GM12878 (cell line): Measurements from ENCODE around the gene THADA. TPM values are rescaled to one million over a fixed set of nuclear protein-coding genes. Genes with fewer than 3 reads are reported as not detected.

Experiments
- ATAC-seq: fragments of 200-7000 bp; cut with Tn5 transposase; 3 replicates; pipeline ENCODE4 v1.9.1; 2020; ENCODE audit warnings: mild to moderate bottlenecking, moderate library complexity
- BruUV-seq: library from RNA; stranded (reverse); fragments of 400-500 nt; replicated peaks from 2 replicates; lab custom pipeline; 2021; lab: Mats Ljungman, UMichigan
- CTCF ChIA-PET: fragments of 300-600 bp; sonication (Branson Sonifier 250); formaldehyde crosslinking; extraction: SDS; loops from one replicate; lab custom pipeline; 2021; ENCODE audit warnings: inconsistent platforms; lab: Yijun Ruan, JAX
- POLR2A ChIA-PET: fragments of 350-600 bp; formaldehyde crosslinking; extraction: SDS; loops from one replicate; lab custom pipeline; 2021; ENCODE audit warnings: inconsistent platforms; lab: Charles Lee
- RAD21 ChIA-PET: fragments of 300-600 bp; sonication (Branson Sonifier 250); formaldehyde crosslinking; loops from one replicate; lab custom pipeline; 2023; ENCODE audit warnings: antibody characterized with exemption; ENCODE audit not compliant: unreplicated experiment; lab: Charles Lee
- SMC1A ChIA-PET: fragments of 300-600 bp; sonication (Branson Sonifier 250); formaldehyde crosslinking; loops from one replicate; lab custom pipeline; 2023; ENCODE audit not compliant: unreplicated experiment, uncharacterized antibody; lab: Charles Lee
- DNase-seq: peaks from one replicate; pipeline ENCODE4 v3.0.0-alpha.2; 2011; ENCODE audit warnings: low read depth, low spot score
- FAIRE-seq: peaks from 3 replicates; lab custom pipeline; 2011; peaks lifted over from hg19 to GRCh38; lab: Jason Lieb, UNC
- H2AFZ ChIP-seq: 2 replicates; pipeline ENCODE4 v1.6.0; 2011; ENCODE audit warnings: low read depth, low read length, control low read depth; ENCODE audit not compliant: control insufficient read depth
- H3K27ac ChIP-seq: 2 replicates; pipeline ENCODE4 v1.5.1; 2011; ENCODE audit warnings: control low read depth; ENCODE audit not compliant: control insufficient read depth, insufficient read depth
- H3K27me3 ChIP-seq, 2 experiments: replicated peaks in 1 of 2; 2 replicates each; pipeline versions ENCODE4 v1.6.0 to v1.6.1; 2011; ENCODE audit warnings: low read length in 1 of 2; ENCODE audit not compliant: control insufficient read depth in 2 of 2, insufficient read depth in 2 of 2
- H3K36me3 ChIP-seq, 2 experiments: 2 replicates each; pipeline ENCODE4 v1.5.1; 2011; ENCODE audit warnings: low read length in 1 of 2; ENCODE audit not compliant: control insufficient read depth in 2 of 2, insufficient read depth in 2 of 2
- H3K4me1 ChIP-seq: 2 replicates; pipeline ENCODE4 v1.6.1; 2011; ENCODE audit warnings: mild to moderate bottlenecking, low read length, moderate library complexity, mixed read lengths; ENCODE audit not compliant: control insufficient read depth, insufficient read depth
- H3K4me2 ChIP-seq: 2 replicates; pipeline ENCODE4 v1.6.0; 2011; ENCODE audit warnings: control low read depth; ENCODE audit not compliant: control insufficient read depth, insufficient read depth
- H3K4me3 ChIP-seq: fragments of 200-600 bp; sonication (generic); 2 replicates; pipeline ENCODE4 v1.5.1; 2016
- H3K79me2 ChIP-seq: 2 replicates; pipeline ENCODE4 v1.6.0; 2011; ENCODE audit warnings: low read length; ENCODE audit not compliant: control insufficient read depth, insufficient read depth
- H3K9ac ChIP-seq: 2 replicates; pipeline ENCODE4 v1.8.0; 2011; ENCODE audit warnings: low read length, control low read depth, mixed read lengths; ENCODE audit not compliant: control insufficient read depth, insufficient read depth
- H3K9me3 ChIP-seq: replicated peaks from 3 replicates; pipeline ENCODE4 v1.5.1; 2011; ENCODE audit warnings: mild to moderate bottlenecking, low read length; ENCODE audit not compliant: control insufficient read depth, insufficient read depth
- H4K20me1 ChIP-seq: 2 replicates; pipeline ENCODE4 v1.6.0; 2011; ENCODE audit not compliant: control insufficient read depth, insufficient read depth
- CBX3 ChIP-seq: fragments of 200-600 bp; sonication (generic); IDR thresholded peaks from 2 replicates; pipeline ENCODE4 v1.6.1; 2016; ENCODE audit warnings: low read depth, borderline replicate concordance
- ZNF592 ChIP-seq: fragments of 450-650 bp; IDR thresholded peaks from 2 replicates; pipeline ENCODE4 v1.6.1; 2017; ENCODE audit warnings: mild to moderate bottlenecking, moderate library complexity
- WGBS: methylation state at CpG from one replicate; pipeline ENCODE4 v1.1.6; 2016; ENCODE audit warnings: low lambda C conversion rate; ENCODE audit not compliant: insufficient replicate concordance, insufficient coverage; ENCODE audit errors: missing lambda C conversion rate; 5-methylcytosine and 5-hydroxymethylcytosine counted together
- in situ Hi-C: fragments of 300-500 bp; cut with MboI; formaldehyde crosslinking; loops from 9 replicates; pipeline ENCODE4 v1.14.3; 2018; ENCODE audit warnings: mixed read lengths
- intact Hi-C: fragments of 100-400 bp; cut with micrococcal nuclease; formaldehyde crosslinking; loops from one replicate; pipeline ENCODE4 v1.14.2; 2022; ENCODE audit not compliant: unreplicated experiment
- polyA plus RNA-seq, 11 experiments: library from polyadenylated mRNA; depleted of rRNA in 4 of 11; unstranded in 6 of 11; stranded (reverse) in 5 of 11; fragments of >200 nt; fragmentation: Nextera tagmentation in 4 of 11; fragmentation: Illumina TruSeq in 1 of 11; extraction: Ambion mirVana in 4 of 11; extraction: Trizol in 1 of 11; gene quantifications; 1 replicate in 1 of 11; 2 replicates in 10 of 11; pipeline versions ENCODE4 v1.2.1 to v1.2.3, GENCODE V29; 2011 to 2016; ENCODE audit warnings: inconsistent platforms in 2 of 11, missing spikeins in 2 of 11, low read depth in 1 of 11
- total RNA-seq, 4 experiments: library from RNA; depleted of rRNA in 3 of 4; stranded (reverse); fragments of >200 nt in 3 of 4; fragmentation: Illumina TruSeq in 1 of 4; extraction: Trizol in 1 of 4; gene quantifications; 2 replicates each; pipeline versions ENCODE4 v1.2.1 to v1.2.3, GENCODE V29; 2013 to 2021

THADA gene
- total and polyA plus RNA-seq, 10 of the 15 experiments (the other 5 are each of a cell fraction or from before 2014, with no cell fraction given), result 14.6 to 33.2 (median 23.2) TPM

DNA sequence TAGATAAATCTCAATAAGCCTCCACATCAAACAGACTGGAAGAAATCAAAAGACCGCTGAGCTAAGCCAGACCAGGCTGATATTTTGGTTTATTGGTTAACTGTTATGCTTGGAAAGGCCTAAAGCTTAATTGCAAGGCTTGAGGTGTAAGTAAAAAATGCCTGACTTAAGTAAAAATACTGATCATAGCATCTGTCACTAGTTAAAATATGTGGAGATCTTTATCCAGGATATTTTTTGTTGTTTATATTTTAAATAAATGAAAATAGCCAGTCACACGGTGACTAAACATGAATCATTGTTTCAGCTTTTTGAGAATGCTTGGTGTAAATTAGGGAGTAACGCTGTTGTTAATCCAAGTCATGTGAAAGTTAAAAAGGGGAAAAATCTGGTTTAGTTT, 127.9 kb downstream of the THADA start:
- Histone ChIP-seq H3K27me3 (no peaks in the 10 kb centered on the region), H3K9me3 (no peaks in the 10 kb centered on the region)
- no peak for FAIRE-seq

More for the DNA sequence above, 127.9 kb downstream of the THADA start:
- ChIA-PET CTCF (interaction anchor here (1.0 to 1.1 kb wide), 2 partner anchors 14 to 239 kb away, joined by 3 to 4 read pairs; no protein-coding TSS in a partner anchor), POLR2A (no interaction called here), SMC1A (interaction anchor here (0.9 to 7.8 kb wide), 5 partner anchors 8 to 238 kb away, joined by 3 to 84 read pairs (median 3); no protein-coding TSS in a partner anchor), RAD21 (interaction anchor here (0.7 to 1.1 kb wide), 5 partner anchors 13 to 81 kb away, joined by 3 to 5 read pairs (median 3); no protein-coding TSS in a partner anchor)
- Histone ChIP-seq H2AFZ (no peak overlapping the region), H3K9ac (no peak overlapping the region), H3K4me3 (no peak overlapping the region), H3K79me2 (no peaks in the 10 kb centered on the region), H3K4me2 (no peak overlapping the region), H4K20me1 (no peaks in the 10 kb centered on the region), H3K4me1 (no peaks in the 10 kb centered on the region), H3K27ac (no peak overlapping the region), H3K36me3 (no peaks in the 10 kb centered on the region)
- DNase-seq (no peak), ATAC-seq (no peak)
- TF ChIP-seq ZNF592, result no peak
- no peak for TF ChIP-seq CBX3
- in situ Hi-C loops, result no loop called here
- intact Hi-C loops, result no loop called here
- BruUV-seq, result no TSS peak
- WGBS, result 95% methylated on average over 3 of the region's 3 CpGs
